HepG2 (cell line): ENCODE data around the gene JMJD7.

ENCODE experiments used
- DNMT1 ChIP-seq: sonication (generic); formaldehyde crosslinking; IDR thresholded peaks from 2 replicates; pipeline ENCODE4 v1.5.1; 2020; ENCODE audit warnings: mild to moderate bottlenecking, missing genetic modification reagents
- EP300 ChIP-seq, 3 experiments: sonication (generic) in 1 of 3; formaldehyde crosslinking in 1 of 3; IDR thresholded peaks; 2 replicates each; pipeline versions ENCODE4 v1.5.1 to v1.6.1; 2011 to 2020; ENCODE audit warnings: low read depth in 2 of 3, low read length in 2 of 3, borderline replicate concordance in 1 of 3, improper control_type of control experiment in 1 of 3, mild to moderate bottlenecking in 1 of 3, missing genetic modification reagents in 1 of 3, moderate library complexity in 1 of 3
- GATA4 ChIP-seq: sonication (generic); IDR thresholded peaks from 2 replicates; pipeline ENCODE4 v1.6.1; 2016; ENCODE audit warnings: antibody characterized with exemption, low read depth, borderline replicate concordance
- MTF1 ChIP-seq: sonication (generic); formaldehyde crosslinking; IDR thresholded peaks from 2 replicates; pipeline ENCODE4 v1.5.0; 2020; ENCODE audit warnings: missing genetic modification reagents
- SOX5 ChIP-seq: IDR thresholded peaks from 2 replicates; pipeline ENCODE4 v1.6.1; 2016; ENCODE audit warnings: borderline replicate concordance
- SUZ12 ChIP-seq: fragments of 150-350 bp; IDR thresholded peaks from 2 replicates; pipeline ENCODE4 v1.6.1; 2014; ENCODE audit warnings: low read depth, low read length
- TGIF2 ChIP-seq: IDR thresholded peaks from 2 replicates; pipeline ENCODE4 v1.6.1; 2016; ENCODE audit warnings: control low read depth, missing compliant biosample characterization
- TP53 ChIP-seq: sonication (generic); formaldehyde crosslinking; conservative IDR thresholded peaks from 2 replicates; pipeline ENCODE4 v1.4.0; 2020; ENCODE audit warnings: missing genetic modification reagents
- ZKSCAN1 ChIP-seq: fragments of 150-350 bp; IDR thresholded peaks from 2 replicates; pipeline ENCODE4 v1.6.1; 2014; ENCODE audit warnings: low read length
- ZNF317 ChIP-seq: sonication (generic); formaldehyde crosslinking; IDR thresholded peaks from 2 replicates; pipeline ENCODE4 v1.5.0; 2020; ENCODE audit warnings: mild to moderate bottlenecking, missing genetic modification reagents
- ZSCAN22 ChIP-seq: sonication (generic); formaldehyde crosslinking; IDR thresholded peaks from 2 replicates; pipeline ENCODE4 v1.4.0; 2020; ENCODE audit warnings: mild to moderate bottlenecking, missing genetic modification reagents
- TF ChIP-seq, protein P1 (sequence below): sonication (generic); formaldehyde crosslinking; IDR thresholded peaks from 2 replicates; pipeline ENCODE4 v1.4.0; 2020; ENCODE audit warnings: missing genetic modification reagents, borderline replicate concordance
- TF ChIP-seq, protein P2 (sequence below): sonication (generic); formaldehyde crosslinking; IDR thresholded peaks from 2 replicates; pipeline ENCODE4 v1.4.0; 2020; ENCODE audit warnings: low read depth, missing genetic modification reagents
- TF ChIP-seq, protein P3 (sequence below): sonication (generic); formaldehyde crosslinking; IDR thresholded peaks from 2 replicates; pipeline ENCODE4 v1.8.0; 2022; ENCODE audit warnings: mild to moderate bottlenecking, missing genetic modification reagents, borderline replicate concordance

DNA sequence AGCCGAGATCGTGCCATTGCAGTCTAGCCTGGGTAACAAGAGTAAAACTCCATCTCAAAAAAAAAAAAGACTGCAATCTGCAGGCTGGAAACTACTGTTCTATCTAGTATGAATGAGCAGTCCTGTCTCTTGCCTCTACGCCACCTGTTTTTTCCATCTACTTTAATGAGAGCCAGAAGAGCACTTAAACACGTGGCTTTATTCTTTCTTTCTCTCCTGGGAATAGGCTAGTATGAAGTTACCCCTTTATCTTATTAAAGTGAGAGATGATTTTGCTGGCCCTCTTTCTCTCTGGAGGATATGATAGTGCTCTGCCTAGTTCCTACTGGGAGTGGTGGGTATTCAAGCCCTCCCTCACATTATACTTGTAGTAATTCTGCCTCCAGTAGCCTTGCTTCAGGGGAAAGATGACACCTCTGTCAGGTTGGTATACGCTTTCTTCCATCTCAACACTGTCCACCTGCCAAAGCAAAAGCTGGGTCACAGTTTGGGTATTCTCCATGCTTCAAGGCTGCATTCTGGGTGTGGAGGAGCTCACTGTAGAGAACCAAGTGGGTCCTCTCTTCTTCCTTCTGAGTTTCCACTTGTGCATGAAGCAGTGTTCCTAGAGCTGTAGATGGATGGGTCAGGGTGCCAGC is 35.8 kb upstream of the JMJD7 start:
- no peak for TF ChIP-seq ZSCAN22 (CRISPR knock-in tag)
- no peak for TF ChIP-seq ZNF317 (CRISPR knock-in tag)
- no peak for TF ChIP-seq EP300 (IDR thresholded peaks at IDR 0.05; ENCODE audit: low read depth in 2 of 2, low read length in 2 of 2)
- TF ChIP-seq EP300 (CRISPR knock-in tag; IDR thresholded peaks at IDR 0.05; ENCODE audit: borderline replicate concordance), result no peak
- TF ChIP-seq, protein P1, sequence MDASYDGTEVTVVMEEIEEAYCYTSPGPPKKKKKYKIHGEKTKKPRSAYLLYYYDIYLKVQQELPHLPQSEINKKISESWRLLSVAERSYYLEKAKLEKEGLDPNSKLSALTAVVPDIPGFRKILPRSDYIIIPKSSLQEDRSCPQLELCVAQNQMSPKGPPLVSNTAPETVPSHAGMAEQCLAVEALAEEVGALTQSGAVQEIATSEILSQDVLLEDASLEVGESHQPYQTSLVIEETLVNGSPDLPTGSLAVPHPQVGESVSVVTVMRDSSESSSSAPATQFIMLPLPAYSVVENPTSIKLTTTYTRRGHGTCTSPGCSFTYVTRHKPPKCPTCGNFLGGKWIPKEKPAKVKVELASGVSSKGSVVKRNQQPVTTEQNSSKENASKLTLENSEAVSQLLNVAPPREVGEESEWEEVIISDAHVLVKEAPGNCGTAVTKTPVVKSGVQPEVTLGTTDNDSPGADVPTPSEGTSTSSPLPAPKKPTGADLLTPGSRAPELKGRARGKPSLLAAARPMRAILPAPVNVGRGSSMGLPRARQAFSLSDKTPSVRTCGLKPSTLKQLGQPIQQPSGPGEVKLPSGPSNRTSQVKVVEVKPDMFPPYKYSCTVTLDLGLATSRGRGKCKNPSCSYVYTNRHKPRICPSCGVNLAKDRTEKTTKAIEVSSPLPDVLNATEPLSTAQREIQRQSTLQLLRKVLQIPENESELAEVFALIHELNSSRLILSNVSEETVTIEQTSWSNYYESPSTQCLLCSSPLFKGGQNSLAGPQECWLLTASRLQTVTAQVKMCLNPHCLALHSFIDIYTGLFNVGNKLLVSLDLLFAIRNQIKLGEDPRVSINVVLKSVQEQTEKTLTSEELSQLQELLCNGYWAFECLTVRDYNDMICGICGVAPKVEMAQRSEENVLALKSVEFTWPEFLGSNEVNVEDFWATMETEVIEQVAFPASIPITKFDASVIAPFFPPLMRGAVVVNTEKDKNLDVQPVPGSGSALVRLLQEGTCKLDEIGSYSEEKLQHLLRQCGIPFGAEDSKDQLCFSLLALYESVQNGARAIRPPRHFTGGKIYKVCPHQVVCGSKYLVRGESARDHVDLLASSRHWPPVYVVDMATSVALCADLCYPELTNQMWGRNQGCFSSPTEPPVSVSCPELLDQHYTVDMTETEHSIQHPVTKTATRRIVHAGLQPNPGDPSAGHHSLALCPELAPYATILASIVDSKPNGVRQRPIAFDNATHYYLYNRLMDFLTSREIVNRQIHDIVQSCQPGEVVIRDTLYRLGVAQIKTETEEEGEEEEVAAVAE (CRISPR knock-in tag), result no peak
- TF ChIP-seq, protein P2, sequence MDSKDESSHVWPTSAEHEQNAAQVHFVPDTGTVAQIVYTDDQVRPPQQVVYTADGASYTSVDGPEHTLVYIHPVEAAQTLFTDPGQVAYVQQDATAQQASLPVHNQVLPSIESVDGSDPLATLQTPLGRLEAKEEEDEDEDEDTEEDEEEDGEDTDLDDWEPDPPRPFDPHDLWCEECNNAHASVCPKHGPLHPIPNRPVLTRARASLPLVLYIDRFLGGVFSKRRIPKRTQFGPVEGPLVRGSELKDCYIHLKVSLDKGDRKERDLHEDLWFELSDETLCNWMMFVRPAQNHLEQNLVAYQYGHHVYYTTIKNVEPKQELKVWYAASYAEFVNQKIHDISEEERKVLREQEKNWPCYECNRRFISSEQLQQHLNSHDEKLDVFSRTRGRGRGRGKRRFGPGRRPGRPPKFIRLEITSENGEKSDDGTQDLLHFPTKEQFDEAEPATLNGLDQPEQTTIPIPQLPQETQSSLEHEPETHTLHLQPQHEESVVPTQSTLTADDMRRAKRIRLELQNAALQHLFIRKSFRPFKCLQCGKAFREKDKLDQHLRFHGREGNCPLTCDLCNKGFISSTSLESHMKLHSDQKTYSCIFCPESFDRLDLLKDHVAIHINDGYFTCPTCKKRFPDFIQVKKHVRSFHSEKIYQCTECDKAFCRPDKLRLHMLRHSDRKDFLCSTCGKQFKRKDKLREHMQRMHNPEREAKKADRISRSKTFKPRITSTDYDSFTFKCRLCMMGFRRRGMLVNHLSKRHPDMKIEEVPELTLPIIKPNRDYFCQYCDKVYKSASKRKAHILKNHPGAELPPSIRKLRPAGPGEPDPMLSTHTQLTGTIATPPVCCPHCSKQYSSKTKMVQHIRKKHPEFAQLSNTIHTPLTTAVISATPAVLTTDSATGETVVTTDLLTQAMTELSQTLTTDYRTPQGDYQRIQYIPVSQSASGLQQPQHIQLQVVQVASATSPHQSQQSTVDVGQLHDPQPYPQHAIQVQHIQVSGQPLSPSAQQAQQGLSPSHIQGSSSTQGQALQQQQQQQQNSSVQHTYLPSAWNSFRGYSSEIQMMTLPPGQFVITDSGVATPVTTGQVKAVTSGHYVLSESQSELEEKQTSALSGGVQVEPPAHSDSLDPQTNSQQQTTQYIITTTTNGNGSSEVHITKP, result no peak
- no peak for TF ChIP-seq ZKSCAN1
- TF ChIP-seq SUZ12, result no peak
- no peak for TF ChIP-seq DNMT1 (CRISPR knock-in tag)
- TF ChIP-seq, protein P3, sequence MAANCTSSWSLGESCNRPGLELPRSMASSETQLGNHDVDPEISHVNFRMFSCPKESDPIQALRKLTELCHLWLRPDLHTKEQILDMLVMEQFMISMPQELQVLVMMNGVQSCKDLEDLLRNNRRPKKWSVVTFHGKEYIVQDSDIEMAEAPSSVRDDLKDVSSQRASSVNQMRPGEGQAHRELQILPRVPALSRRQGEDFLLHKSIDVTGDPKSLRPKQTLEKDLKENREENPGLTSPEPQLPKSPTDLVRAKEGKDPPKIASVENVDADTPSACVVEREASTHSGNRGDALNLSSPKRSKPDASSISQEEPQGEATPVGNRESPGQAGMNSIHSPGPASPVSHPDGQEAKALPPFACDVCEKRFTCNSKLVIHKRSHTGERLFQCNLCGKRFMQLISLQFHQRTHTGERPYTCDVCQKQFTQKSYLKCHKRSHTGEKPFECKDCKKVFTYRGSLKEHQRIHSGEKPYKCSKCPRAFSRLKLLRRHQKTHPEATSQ (CRISPR knock-in tag), result no peak
- TF ChIP-seq TP53, result no peak
- TF ChIP-seq SOX5 (CRISPR knock-in tag), result no peak
- TF ChIP-seq MTF1 (CRISPR knock-in tag), result no peak
- no peak for TF ChIP-seq GATA4
- TF ChIP-seq TGIF2 (CRISPR knock-in tag), result no peak
